ENCODE measurements around the gene CRB3.
"Not testable (repeated sequence)": the region's sequence is repeated elsewhere in the genome, so short reads cannot be mapped to it uniquely, and the experiment has no call there.

Gene CRB3

DNA sequence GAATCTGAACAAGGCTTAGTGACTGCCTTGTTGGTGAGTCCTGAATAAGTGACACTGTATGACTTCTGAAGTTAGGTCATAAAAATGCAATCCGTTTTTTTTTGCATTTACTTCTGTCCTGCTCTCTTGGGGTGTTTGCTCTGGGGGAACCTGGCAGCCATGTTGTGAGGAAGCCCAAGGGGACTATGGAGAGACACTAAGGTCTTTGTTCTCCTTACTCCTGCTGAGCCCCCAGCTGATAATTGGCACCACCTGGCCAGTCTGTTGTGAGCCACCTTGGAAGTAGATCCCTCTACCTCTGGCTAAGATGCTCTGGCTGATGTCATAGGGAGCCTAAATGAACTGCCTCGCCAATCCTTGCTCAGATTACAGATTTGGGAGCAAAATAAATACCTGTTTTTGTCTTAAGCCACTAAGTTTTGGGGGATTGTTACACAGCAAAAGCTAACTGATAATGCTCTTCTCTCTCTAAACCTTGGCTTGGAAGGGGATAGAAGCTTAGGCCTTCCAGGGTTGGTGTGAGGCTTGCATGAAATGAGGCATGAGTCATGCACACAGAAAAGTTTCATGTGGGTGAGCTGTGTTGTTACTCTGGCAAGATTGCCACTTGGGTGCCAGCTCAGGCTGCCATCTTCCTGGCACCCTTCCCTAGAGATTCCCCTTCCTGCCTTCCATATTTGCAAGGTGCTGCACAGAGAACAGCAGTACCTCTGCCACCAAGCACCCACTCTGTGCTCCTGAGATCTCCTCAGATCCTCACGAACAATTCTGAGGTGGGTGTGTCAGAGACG is 27.9 kb downstream of the CRB3 start:
- no peak for DNase-seq (ENCODE audit: low read depth in 2 of 2)

DNA sequence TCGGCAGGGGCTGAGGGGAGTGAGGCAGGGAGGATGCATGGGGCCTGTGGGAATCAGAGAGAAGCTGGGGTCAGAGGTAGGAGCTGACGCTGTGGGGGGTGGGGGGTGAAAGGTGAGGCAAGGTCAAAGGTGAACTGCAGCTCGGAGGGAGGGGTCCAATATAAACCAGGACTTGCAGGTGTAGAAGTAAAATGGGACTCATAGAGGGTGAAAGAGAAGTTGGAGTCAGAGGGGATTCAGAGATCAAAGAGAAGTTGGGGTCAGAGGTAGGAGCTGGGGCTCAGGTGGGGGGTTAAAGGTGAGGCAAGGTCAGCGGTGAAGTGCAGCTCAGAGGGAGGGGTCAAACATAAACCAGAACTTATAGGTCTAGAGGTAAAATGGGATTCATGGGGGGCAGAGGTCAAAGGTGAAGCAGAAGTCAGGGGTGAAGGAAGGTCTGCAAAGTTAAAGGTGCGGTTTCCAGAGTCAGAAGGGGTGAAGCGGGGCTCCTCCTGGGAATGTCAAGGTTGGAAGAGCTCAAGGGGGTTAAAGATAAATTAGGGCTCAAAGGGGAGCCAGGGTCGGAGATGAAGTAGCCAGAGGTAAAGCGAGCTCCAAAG is 30.5 kb downstream of the CRB3 start:
- DNase-seq (ENCODE audit: low read depth in 2 of 2): no peak

DNA sequence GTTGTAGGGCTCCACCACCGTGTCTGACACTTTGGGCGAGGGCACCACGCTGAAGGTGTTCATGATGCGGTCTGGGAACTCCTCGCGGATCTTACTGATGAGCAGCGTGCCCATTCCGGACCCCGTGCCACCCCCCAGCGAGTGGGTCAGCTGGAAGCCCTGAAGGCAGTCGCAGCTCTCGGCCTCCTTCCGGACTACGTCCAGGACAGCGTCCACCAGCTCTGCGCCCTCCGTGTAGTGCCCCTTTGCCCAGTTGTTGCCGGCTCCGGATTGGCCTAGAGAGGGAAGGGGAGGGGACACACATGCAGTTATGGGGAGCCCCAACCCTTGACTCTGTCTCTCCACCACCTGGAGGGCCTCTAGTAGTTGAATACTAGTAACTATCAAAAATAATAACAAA is 31.9 kb downstream of the CRB3 start:
- no peak for DNase-seq (ENCODE audit: low read depth in 2 of 2)

DNA sequence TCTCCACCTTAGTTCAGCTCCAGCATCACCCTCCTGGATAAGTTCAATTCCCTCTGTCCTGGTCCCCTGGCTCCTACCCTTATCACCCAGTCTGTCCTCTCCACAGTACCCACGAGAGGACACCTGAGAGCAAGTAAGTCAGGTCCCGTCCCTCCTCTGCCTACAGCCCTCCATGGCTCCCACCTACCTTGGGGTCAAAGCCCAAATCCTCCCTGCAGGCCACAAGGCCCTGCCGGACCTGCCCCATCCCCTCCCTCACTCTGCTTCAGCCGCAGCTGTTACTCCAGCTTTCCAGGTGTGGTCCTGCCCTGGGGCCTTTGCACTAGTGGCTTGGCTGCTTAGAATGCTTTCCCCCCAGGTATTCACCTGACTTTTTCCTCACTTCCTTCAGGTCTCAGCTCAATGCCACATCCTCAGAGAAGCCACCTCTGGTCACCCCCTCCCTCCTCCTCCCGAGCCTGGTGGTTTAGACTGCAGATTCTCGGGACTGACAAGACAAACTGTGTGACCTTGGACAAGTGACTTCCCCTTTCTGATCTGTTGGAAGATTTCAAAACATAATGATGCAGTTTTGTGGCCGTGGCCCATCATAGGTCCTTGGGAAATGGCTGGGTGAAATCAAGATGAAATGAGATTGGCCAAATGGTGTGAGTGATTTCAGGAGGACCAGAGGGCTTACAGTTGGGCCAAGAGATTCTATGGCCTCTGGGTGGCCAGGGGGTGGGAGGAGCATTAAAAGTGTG is 34.4 kb downstream of the CRB3 start:
- DNase-seq (ENCODE audit: low read depth in 2 of 2): no peak

DNA sequence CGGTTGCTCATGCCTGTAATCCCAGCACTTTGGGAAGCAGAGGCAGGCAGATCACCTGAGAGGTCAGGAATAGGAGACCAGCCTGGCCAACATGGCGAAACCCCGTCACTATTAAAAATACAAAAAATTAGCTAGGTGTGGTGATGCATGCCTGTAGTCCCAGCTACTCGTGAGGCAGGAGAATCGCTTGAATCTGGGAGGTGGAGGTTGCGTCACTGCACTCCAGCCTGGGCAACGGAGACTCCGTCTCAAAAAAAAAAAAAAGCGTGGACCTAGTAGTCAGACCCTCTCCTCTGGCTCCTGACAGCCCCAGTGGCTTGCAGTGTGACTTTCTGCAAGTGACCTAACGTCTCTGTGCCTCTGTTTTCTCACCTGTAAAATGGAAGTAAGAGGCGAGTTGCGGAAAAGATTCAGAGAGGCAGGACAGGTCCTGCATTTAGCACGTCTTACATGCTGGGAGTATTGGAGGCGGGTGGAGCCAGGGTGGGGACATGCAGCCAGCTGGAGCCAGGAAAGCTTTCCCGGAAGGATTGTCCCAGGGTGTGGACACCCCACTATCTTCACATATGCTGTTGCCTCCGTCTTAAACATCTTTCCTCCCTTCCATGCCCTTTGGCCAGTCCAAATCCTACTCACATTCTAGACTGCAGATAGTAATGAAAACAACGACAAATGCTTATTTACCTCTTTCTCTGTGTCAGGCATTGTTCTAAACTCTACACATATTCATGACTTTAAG is 35.1 kb downstream of the CRB3 start:
- no peak for DNase-seq (ENCODE audit: low read depth in 2 of 2)

DNA sequence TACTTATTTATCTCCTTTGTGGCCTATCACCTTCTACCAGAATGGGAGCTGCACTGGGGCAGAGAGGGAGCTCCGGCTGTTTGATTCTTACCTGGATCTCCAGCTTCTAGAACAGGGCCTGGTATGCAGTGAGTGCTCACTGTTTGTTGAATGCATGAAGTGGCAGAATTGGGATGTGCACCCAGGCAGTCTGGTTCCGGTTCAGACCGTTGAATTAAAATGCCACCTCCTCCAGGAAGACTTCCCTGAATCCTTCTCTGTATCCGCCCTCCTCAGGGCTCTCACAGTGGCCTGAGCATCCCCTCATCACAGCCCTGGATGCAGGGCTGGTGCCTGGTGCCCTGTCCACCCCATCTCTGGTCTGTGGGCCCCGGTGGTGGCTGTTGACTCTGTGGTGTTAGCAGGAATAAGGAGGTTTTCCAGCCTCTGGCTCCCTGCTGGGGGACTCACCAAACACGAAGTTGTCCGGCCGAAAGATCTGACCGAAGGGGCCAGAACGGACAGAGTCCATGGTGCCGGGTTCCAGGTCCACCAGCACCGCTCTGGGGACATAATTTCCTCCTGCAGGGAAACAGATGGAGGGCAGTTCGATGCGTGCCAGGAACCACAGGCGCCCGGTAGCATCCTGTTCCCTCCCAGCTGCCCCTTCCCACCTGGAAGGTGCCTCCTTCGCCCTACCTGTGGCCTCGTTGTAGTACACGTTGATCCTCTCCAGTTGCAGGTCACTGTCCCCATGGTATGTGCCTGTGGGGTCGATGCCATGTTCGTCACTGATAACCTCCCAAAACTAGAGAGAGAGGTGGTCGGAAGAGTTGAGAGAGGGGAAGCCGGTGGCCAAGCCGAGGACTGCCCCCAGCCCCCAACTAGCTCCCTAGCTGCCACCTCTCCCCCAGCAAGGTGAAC is 37.0 kb downstream of the CRB3 start:
- no peak for DNase-seq (ENCODE audit: low read depth in 2 of 2)

DNA sequence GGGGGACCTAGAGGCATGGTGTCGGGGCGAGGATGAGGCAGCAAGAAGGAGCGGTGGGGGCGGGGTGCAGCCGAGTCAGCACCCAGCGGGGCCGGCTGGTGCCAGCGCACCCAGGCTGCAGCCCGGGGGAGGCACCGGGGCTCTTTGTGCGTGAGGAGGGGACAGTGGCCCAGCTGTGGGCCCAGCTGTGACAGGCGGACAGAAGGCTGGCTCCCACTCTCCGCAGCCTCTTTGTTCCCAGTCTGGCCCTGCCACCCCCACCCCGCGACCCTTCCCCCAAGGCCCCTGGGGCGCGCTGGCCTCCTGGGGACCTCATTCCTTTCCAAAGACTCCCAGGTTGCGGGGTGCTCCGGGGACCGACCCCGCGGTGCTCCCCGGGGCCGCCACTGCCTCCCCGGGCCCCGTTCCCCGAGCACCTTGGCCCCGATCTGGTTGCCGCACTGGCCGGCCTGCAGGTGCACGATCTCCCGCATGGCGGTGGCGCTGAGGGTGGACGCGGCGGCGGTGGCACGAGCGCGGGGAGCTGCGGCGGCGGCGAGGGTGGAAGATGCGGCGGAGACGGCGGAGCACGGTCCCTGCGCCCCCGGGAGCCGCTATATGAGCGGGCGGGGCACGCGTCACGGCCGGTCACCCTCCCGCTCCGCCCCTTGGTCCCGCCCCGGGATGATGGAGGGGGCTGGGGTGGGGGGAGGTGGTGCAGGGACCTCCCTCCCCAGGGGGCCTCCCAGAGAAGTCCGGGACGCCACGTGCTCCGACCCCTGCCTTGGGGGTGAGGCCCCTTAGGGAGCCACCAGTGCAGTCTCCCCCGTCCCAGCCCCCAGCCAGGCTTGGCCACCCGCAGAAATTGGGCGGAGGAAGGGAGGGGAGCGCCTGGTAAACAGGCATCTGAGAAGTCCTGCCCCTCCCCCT is 37.9 kb downstream of the CRB3 start, which contains the start of gene TUBB4A:
TUBB4A (minus strand) TSS at position 570 of the 909 bp plus-strand sequence; CDS start at position 473, 97 bp downstream.
- peak in 1 of 2 donors; percentile 34 for DNase-seq (ENCODE audit: low read depth in 2 of 2)

DNA sequence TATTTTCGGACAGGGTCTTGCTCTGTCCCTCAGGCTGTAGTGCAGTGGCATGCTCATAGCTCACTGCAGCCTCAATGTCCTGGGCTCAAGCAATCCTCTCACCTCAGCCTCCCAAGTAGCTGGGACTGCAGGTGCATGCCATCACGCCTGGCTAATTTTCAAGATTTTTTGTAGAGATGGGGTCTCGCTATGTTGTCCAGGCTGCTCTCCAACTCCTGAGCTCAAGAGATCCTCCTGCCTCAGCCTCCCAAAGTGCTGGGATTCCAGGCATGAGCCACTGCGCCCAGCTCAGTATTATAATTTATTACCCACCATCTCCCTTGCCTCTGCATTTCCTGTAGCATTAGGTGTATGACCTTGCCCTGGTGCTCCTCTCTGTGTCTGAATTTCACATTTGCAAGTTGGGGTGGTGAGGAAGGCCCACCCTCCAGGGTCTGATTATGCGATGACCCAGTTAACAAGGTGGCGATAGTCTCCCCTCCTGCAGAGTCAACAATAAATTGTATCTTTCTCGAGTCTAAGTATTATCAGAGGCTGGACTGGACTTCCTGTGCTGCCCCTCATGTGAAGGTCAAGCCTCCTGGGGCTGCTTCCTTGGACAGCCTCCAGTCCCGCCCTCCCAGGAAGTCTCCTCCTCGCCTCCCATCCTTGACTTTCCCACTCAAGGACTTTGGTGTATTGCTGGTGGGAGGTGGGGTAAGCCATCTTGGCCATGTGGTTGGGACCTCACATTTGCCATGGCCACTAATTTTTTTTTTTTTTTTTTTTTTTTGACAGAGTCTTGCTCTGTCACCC is 39.5 kb downstream of the CRB3 start:
- DNase-seq (ENCODE audit: low read depth in 2 of 2): no peak

DNA sequence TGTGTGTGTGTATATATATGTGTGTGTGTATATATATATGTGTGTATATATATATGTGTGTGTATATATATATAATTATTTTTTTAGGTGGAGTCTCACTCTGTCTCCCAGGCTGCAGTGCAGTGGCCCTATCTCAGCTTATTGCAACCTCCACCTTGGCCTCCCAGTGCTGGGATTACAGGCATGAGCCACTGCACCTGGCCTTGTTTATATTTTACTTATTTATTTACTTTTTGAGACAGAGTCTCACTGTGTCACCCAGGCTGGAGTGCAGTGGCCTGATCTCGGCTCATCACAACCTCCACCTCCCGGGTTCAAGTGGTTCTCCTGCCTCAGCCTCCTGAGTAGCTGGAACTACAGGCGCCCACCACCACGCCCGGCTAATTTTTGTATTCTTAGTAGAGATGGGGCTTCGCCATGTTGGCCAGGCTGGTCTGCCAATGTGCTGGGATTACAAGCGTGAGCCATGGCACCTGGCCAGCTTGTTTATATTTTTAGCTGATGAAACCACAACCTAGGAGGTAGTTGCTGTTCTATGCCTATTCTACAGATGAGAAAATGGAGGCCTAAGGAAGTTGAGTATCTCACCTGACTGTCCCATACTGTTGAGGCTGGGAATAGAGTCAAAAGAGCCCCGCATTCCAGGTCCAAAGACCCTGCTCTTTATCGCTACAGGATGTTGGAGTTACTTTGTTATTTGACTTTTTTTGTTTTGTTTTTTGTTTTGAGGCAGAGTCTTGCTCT is 44.1 kb downstream of the CRB3 start:
- not testable (repeated sequence) for DNase-seq (ENCODE audit: low read depth in 2 of 2)

DNA sequence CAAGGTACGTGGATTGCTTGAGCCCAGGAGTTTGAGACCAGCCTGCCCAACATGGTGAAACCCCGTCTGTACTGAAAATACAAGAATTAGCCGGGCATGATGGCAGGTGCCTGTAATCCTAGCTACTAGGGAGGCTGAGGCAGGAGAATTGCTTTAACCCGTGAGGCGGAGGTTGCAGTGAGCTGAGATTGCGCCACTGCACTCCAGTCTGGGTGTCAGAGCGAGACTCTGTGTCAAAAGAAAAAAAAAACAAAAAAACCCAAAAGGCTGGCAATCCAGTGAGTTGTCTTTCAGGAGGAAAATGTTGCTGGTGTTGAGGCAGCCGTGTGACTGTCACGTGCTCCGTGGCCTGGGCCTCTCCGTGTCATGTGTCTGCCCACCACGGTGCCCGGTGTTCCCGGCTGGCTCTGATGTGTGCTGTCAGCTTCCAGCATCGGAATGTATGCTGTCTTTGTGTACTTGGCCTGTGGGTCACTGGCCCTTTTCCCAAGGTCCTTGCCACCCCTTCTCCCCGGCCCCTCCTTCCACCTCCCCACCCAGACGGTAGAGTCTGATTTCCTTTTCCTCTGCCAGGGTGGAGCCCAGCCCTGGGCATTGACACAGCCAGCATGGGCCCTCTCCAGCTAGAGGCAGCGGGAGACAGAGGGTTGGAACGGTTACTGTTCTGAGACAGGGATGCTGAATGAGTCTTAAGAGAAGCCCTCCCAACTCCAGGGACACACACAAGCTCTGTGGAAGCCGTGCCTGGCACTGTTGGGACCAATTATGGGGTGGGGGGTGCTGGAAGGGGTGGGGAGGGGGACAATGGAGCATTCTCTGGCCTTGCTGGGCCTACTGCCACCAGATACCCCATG is 45.3 kb downstream of the CRB3 start:
- no peak for DNase-seq (ENCODE audit: low read depth in 2 of 2)

DNA sequence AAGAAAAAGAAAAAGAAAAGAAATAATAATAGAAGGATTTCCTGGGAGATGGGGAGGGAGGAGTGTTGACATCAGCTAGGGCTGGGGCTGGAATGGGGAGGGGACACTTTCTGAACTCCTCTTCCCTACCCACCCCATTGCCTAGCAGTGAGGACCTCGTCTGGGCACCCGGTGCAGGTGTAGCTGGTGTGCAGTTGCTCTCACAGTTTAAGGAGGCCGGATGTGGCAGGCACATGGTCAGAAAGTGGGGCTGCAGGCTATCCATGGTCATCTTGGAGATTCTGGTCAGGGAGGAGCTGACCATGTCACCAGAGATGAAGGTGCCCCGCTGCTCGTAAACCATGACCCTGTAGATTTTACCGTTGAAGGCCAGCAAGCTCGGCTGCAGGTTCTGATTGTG is 46.5 kb downstream of the CRB3 start:
- DNase-seq (ENCODE audit: low read depth in 2 of 2): no peak

DNA sequence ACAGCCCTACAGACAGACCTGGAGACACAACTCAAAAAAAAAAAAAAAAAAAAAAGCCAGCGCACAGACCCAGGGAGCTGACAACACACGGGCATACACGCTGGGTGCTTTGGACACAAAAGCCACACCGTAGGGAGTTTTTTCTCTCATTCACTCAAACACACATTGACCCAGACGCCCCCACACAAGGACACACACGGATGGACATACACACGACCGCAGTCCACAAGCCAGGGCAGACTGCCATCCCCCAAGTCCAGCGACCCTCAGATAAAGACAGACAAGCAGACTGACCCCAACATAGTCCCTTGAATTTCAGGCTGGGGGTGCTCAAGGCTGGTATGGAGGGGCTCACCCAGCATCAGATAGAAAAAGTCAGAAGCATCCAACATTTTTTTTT is 50.0 kb downstream of the CRB3 start:
- DNase-seq (ENCODE audit: low read depth in 2 of 2): no peak

DNA sequence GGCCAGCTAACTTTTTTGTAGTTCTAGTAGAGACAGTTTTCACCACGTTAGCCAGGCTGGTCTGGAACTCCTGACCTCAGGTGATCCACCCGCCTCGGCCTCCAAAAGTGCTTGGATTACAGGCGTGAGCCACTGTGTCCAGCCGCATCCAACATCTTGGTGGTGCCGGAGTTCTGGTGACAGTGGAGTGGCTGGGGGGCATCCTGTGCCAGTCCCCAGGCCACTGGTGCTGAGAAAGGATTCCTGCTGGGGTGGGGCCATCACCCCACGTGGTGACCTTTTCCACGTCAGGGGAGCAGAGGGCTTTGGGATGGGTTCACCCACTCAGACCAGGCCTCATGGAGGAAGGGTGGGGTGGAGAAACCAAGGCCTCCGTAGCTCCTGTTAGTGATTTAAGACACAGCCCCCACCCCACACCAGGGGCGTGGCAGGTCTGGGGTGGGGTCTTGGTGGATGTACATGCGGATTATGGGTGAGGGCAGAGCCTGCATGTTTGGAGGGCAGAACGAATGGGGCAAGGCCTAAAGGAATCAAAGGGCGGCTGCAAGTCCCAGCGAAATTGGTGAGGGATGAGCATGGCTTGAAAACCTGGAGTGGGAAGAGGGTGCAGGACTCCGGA is 51.0 kb downstream of the CRB3 start:
- no peak for DNase-seq (ENCODE audit: low read depth in 2 of 2)

DNA sequence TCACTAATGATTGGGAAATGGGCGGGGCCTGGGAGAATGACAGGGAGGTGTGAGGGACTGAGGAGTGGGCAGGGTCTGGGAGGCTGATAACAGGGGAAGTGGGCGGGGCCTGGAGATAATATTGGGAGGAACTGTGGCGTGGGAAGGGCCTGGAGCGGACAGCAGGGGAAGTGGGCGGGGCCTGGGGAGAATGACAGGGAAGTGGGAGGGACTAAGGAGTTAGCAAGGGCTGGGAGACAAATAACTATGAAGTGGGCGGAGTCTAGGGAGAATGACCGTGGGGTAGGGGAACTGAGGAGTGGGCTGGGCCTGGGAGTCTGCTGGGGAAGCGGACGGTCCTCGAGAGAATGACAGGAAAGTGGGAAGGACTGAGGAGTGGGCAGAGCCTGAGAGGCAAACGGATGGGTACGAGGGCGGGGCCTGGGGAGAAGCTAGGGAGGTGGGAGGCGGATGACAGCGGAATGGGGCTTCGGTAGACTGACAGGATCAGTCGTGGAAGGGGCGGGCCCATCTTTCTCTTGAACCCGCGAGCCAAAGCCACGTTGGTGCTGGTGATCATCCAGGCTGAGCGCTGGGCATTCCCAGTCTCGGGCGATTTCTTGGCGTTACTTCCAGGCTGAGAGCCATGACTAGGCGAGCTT is 52.1 kb downstream of the CRB3 start:
- peak; percentile 29 to 54 for DNase-seq (ENCODE audit: low read depth in 2 of 2)

Measured in stimulated activated CD8-positive, alpha-beta memory T cell treated with anti-CD3 and anti-CD28 coated beads, Interleukin-7, amount 100 ng/mL, for 4 hours (primary cell).